ENCODE results near the gene CACNB3.

Gene CACNB3

DNA sequence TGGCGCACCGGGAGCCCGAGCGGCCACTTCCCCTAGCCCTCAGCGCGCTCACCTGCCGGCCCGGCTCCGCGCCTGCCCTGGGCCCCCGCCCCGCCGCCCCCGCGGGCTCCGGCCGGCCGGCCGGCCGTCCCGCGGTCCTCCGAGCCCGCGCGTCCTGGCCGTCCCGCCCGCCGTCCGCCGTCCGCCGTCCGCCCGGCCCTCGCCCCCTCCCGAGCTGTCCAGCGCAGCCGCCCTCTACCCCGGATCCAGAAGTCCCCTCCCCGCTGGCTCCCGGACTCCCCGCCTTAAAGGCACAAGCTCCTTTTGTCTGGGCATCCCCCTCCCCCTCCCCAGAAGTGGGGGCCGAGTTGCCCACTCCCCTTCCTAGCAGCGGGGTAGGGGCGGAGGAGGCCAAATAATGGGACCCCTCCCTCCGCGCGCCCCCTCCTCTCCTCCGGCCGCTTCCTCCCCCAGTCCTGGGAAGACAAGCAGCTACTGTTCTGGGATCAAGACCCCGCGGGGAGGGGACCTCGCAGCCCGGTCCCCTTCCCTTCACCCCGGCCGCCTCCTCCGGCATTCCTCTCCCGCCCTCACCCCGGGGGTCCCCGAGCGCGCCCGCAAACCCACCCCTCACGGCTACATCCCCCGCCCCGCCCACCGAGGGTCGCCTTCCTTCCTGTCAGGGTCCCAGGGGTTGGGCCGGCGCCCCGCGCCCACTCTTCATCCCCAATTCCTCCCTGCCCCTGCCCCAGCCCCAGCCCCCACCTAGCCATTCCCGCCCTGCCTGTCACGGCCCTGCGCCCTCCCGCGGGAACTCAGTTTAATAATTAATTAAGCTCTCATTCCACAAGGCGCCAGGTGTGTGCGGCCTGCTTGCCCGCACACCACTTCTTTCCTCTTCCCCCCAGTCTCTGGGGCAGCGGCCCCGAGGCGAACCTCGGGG lies 29.2 kb upstream of the CACNB3 start, which contains the start of gene ADCY6:
Gene ADCY6, minus strand, starts transcription at position 236 of the 922 bp plus-strand sequence. CDS start 5,655 bp downstream, outside the sequence.
- DNase-seq, result peak; percentile 12

DNA sequence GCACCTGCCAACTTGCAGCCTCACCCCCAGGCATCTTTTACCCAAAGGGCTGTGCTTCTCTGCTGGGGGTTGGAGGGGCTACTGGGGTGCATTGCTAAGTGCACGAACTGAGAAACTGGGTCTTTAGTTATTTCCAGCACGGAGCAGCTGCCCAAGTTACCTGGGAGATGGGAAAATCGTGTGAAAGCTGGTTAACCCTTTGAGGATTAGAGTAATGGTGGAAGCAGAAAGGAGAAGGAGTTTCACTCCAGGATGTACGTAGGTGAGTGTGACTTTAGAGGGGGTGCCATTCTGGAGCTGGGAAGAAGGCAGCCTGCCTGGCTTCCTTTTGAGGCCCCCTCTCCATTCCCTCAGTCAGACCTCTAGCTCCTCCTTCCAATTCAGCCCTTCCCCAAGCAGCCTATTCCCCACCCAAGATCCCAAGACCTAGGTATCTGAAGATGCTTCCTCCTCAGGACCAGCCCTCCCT lies 28.4 kb upstream of the CACNB3 start:
- DNase-seq, result no peak

DNA sequence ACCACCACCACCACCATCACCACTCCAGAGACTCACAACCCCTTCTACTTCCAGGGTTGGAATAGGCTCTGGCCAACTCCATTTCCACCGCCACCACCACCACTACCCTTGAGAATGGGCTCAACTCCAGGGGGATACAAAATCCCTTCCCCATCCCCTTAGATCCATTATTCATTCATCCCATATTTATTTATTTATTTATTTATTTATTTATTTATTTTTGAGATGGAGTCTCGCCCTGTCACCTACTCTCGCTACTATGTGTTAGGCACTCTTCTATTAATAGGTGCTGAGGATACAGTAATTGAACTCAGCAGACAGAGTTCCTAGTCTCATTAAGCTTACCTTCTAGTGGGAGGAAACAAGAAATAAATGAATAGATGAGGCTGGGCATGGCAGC lies 24.6 kb upstream of the CACNB3 start:
- no peak for DNase-seq

DNA sequence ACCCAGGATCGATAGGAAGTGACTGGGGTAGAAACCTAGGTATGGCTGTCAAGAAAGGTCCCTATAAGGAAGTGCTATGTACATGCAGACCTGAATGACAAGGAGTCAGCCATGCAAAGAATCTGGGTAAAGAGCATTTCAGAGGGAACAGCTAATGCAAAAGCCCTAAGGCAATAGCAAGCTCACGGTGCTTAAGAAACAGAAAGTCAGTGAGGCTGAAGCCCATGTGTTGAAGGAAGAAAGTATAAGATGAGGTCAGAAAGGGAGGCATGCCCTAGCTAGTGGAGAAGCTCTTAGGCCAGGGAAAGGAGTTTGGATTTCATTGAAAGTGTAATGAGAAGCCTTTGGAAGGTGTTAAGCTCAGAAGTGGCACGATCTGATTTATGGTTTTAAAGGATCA lies 23.4 kb upstream of the CACNB3 start:
- DNase-seq, result no peak

DNA sequence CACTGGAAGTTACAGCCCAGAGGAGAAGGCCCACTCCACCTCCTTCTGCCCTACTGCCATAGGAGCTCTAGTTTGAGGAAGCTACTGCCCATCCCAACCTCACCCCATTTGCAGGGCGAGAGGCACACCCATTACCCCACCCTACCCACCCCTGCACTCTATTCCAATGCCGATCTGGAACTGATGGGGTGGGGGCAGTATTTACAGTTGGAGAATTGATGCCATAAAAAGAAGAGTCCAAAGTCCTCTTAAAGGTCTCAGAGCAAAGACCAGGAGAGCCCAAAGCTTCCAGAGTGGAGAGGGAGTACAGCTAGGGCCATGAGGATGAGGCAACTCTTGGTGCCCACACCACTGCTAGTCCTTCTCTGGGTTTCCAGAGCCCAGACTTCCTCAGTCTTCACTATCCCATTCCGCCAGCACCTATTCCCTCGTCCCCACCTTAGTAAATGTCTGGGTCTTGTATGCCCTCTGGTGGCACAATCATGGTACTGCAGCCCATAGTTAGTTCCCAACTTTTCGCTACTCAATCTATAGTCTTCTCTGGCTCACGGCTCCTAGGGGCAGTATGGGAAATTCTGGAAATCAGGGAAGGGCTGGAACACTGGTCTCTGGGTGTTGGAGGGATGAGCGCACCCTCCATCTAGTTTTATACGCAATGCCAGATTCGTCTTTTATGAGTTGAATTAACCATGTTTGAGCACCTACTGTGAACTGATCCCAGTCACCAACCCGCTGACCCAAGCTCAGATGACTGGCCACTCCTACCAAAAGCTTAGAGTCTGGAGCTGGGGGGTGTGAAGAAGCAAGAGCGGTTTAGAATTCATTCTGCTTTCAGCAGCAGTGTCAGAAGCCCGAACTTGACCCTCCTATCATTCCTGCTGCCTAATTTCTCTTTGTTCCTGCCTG lies 22.5 kb upstream of the CACNB3 start:
- peak; percentile 50 for DNase-seq

DNA sequence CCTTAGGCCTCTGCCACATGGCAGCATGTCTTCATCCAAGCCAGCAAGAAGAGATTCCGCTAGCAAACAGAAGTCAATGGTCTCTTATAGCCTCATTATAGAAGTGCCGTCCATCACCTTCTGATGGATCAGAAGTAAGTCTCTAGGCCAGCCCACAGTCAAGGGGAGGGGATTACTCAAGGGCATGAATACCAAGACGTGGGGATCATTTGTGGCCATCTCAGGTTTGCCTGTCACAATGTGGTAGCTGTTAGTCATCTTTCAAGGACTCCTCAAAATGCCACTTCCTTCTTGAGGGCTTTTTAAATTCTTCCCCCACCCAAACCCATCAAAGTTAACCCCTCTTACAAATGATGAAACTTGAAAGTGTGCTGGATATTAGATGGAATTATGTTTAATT lies 21.3 kb upstream of the CACNB3 start:
- no peak for DNase-seq

DNA sequence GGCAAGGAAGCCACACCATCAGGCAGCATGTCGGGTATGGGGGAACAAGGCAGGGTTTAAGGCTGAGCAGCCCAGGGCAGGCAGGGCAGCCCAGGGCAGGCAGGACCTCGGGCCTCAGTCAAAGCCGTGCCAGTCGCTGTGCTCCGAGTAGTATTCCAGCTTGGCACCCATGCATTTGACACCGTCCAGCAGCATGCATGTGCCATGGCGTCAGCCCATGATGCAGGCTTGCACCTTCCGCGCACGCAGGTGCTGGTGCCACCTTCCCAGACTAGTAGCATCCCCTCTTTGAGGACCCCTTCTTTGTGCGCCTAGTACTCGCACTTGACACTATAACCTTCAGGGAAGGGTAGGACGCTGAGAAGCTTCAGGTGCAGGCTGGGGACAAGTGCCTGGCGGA lies 17.8 kb upstream of the CACNB3 start:
- DNase-seq, result no peak

DNA sequence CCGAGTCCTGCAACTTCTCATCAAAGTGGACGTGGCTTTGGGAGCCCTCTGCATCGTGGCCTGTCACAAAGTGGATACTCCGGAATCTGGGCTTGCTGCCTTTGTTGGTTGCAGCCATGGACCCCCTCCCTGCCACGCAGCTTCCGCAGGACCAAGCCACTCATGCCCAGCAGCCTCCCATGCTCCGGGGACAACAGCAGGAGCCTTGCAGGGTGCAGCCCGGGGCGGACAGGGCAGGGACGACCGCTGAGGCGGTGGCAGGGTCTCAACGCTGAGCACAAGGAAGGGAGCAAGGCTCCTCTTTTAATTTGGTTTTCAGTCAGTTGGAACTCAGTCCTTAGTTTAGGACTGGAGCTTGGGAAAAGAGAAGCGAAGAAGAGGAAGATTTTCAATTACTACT lies 17.3 kb upstream of the CACNB3 start:
- no peak for DNase-seq

DNA sequence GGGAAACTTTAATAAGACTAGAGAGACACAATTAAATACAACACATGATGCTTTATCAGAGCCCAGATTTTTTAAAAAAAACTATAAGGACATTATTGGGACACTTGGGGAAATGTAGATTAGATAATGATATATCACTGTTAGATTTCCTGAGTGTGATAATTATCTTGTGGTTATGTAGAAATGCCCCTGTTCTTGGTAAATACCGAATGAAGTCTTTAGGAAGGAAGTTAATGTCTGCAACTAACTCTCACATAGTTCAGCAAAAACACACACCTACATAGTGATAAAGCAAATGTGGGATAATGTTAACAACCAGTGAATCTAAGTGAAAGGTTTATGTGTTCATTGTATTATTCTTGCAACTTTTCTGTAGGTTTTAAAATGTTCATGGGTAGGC lies 14.6 kb upstream of the CACNB3 start:
- no peak for DNase-seq

DNA sequence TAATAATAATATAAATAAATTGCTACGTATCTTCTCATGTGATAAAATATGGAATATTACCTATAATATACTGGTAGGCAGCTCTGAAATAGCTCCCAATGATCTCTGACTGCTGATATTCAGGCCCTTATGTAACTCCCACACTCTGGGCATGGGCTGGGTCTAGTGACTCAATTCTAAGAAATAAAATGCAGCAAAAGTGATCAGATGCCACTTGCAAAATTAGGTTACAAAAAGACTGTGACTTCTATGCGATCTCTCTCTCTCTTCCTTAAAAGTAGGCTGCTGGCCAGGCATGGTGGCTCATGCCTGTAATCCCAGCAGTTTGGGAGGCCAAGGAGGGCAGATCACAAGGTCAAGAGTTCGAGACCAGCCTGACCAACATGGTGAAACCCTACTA lies 10.3 kb upstream of the CACNB3 start:
- DNase-seq, result no peak

DNA sequence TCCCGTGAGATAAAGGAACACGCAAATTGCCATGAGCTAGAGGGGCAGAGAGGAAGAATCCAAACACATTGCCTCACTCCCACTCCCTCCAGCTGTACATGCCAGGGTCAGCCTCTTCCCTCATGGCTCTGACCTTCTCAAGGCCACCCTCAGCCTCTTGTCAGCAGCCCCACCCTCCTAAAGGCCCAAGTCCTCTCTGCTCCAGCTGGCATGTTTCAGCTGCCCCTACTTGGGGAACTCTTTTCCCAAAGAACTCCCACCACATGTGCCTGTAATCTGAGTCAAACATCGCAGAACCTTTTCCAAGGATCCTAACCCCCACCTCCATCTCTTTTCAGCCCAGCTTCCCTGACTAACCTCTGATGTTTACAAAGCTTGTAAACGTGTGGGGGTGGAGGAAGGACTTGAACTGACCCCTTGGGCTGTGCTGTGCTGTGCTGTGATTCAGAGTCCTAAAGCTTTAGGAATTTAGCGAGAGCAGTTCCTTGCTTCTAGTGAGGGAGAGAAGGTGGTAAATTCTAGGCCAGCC lies 7.3 kb upstream of the CACNB3 start:
- DNase-seq, result no peak

DNA sequence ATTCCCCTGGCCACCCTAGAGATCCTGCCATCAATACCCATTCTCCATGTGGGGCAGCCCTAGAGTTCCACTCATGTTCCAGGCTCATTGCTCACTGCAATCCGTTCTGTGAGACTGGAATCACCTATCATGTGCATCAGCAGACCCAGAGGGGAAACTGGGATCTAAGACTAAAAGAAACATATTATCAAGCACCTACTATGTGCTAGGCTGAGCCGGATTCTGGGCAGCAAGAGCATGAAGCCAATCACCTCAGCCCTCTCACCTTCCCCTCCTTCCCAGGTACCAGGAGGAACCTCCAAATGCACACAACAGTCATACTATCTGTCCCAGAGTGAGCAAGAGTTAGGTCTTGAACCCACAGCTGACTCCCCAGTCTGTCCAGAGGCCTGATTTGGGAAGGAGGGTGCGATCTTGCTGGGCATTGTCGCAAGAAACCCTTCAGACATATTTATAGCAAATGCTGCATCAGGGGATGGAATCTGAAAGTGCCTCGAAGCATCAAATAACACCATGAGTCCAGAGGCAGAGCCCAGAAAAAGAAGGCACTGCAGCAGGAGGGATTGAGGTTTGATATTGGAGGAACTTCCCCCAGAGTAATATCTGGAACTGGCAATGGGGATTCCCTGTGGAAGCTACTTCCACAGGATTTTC lies 6.7 kb upstream of the CACNB3 start:
- no peak for DNase-seq

DNA sequence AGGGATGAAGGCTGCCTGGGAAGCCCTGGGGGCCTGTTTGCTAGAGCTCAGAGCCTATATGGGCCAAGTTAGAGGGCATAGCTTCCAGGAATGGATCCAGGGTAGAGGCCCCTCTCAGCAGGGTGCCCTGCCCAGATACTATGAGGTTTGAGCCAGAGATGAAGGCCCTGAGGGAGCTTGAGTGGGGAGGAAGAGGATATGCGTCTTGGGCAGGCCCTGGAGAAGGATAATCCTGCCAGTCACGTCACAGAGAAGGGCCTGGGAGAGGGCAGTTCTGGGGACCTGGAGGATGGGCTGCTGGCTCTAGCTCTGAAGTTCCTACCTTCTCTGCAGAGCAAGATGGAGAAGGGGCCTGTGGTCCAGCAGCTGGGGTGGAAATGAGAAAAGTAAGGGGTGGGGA lies 5.9 kb upstream of the CACNB3 start:
- no peak for DNase-seq

DNA sequence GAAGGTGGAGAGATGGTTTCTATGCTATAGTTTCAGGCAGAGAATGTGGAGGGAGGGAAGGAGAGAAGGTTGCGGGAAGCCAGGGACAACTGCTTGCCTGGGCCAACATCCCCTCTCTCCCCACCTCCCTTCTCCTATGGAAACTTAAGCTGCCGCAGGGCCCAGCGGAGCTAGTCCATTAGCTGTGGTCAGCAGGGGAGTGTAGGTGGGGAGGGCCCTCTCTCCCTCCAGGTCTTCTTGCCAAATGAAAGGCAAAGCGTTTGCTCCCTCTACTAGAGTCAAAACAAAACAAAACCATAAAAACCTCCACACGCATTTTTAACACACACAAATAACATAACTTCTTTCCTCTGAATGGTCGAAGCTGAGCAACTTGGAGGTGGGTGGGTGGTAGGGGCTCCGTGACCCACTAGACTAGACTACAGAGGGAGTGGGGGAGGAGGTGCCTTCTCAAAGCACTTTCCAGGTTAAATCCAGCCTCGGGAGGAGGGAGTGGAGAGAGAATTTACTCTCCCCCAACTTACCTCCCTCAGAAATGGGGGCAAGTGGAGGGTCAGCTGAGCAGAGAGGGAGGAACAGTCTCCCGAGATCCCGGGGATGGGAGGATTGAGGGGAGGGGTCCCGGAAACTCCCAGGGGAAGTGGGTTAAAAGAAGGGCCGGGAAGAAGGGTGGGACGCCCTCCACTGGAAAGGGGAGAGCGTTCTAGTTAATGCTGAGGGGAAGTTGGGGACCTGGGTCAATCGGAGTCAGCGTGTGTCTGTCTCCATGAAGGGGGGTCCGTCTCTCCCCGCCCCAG lies 4.6 kb upstream of the CACNB3 start:
- DNase-seq, result no peak

DNA sequence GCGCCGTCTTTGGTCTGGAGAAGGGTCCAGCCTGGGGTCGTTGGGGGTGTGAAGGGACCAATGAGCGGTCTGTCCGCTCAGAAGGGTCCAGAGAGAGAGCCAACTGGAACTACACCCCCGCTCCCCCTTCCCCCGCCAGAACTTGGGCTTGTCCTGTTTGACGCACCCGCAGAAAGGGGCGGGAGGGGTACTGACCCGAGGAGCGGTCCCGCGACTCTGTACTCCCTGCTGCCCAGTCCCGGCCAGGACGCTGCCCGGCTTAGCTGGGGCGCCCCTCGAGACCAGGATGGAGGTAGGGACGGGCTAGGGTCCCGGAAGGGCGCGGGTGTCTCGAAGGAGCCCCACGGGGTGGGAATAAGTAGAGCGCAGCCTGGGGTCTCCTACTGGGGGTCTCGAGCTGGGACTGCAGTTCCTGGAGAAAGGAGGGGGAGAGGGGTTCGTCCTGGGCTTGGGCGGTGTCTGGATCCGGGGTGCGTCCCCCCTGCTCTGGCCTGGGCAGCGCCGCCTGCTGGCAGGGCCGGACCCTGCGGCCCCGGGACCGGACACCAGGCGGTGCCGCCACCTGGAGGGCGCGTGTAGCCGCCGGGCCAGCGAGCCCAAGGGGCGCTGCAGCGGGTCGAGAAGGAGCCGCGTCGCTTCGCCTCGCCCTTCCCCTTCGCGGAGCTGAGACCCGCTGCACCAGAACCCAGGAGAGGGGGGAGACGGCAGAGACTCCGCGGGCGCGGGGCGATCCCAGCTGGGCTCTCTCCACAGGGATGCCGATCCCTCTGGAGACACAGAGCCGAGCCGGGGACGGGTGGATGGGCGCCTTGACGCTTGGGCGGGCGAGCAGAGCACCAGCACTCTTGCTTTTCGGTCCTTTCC lies 3.8 kb upstream of the CACNB3 start:
- DNase-seq, result peak; percentile 75

DNA sequence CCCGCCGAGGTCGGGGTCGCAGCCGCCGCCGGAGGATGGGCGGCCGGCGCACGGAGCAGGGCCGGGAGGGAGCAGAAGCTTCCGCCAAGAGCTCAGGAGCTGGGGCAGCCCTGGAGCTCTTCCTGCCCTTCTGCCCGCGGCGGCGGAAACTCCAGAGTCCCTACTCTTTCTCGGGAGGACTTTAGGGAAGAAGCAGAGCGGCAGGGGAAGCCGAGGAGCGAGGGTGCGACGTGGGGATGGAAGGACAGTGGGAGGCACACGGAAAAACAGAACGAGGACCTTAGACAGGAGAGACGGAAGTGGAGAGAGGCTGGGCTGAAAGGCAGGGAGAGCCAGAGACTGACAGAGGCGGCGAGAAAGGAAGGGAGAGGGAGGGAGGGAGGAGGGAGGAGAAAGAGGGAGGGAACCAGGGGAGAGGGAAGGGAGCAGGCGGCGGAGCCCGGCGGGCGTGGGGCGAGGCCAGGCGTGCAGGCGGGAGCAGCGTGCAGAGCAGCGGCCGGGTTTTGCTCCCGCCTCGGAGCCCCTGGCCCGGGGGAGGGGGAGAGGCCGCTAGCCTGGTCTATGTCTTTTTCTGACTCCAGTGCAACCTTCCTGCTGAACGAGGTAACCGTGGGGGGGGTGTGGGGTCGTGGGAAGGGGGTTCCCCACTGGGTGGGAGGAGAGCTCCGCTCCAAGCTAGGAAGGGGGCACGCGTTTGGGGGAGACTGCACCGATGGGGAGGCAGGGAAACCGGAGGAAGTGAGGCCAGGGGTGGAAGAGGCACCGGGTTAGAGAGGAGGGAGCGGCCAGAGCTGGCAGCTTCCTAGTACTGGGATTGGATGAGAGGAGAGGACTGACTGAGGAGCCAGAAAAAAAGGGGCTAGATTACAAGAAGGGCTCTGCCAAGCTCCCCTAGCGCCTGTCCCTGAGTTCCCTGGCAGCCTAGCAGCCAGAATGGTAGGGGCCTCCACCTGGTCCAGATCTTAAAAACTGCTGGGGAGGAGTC lies 2.9 kb upstream of the CACNB3 start:
- peak; percentile 25 for DNase-seq

DNA sequence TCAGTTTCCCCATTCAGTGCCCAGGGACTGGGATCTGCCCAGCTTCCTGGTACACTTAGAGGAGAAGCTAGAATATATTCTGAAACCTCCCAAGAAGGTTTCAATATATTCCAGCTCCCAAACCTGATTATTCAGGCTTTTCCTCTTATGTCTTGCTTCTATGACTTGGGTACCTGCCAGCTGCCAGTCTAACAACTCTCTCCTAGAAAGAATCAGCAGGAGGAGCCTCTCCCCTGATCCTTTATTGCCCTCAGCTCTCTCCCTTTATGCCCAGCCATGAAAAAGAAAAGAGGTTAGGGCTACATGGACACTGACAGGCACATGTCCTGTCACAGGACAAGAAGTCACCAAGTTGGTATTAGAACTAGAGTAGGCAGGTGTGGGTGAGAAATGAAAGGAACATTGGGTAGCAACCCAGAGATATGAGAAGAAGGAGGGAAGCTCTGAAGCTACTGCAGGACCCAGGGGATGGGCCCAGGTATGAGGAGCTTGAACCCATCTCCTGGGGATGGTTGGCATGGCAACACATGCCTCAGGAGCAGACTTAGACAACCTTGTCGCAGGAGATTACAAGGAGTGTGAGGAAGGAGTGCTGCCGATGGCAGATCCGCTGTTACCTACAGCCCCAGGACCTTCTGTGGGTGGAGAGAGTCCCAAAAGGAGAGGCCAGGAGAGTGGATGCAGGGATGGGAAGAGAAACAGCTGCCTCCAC lies 2.0 kb upstream of the CACNB3 start:
- DNase-seq, result no peak

DNA sequence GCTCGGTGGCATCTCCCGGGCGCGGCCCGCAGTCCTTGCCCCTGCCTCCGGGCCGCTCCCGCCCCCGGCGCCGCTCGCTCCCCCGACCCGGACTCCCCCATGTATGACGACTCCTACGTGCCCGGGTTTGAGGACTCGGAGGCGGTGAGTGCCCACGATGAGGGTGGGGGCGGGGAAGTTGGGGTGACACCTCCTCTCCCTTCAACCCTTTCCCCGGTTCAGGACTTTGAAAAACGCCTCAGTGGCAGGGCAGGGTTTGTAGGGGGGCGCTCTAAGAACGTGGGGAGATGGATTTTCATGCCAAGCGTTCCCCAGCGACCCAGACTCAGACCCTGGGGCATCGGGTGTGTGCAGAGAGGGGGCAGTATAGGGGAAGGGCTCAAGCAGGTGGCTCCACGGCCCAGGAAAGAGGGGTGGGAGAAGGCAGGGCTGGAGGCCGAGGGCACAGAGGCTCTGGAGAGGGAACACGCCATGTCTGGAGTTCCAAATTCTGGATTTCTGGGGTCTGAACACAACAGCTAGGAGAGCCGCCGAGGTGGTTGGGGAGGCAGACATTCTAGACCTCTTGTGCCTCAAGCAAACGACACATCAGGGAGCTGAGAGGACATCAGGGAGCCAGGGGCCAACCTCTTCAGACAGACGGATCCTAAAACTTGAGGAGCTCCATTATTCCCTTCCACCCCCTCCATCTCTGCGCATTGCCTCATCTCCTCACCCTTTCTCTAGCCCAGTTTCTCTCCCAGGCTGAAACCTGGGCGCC lies 715 bp downstream of the CACNB3 start:
- peak; percentile 16 for DNase-seq

Measured in stimulated activated CD4-positive, alpha-beta T cell treated with anti-CD3 and anti-CD28 coated beads, Interleukin-12 subunit alpha, Interleukin-12 subunit beta, amount 100 ng/mL, for 4 hours (primary cell).